ENCODE results near the gene RPTOR.

The RPTOR gene

DNA sequence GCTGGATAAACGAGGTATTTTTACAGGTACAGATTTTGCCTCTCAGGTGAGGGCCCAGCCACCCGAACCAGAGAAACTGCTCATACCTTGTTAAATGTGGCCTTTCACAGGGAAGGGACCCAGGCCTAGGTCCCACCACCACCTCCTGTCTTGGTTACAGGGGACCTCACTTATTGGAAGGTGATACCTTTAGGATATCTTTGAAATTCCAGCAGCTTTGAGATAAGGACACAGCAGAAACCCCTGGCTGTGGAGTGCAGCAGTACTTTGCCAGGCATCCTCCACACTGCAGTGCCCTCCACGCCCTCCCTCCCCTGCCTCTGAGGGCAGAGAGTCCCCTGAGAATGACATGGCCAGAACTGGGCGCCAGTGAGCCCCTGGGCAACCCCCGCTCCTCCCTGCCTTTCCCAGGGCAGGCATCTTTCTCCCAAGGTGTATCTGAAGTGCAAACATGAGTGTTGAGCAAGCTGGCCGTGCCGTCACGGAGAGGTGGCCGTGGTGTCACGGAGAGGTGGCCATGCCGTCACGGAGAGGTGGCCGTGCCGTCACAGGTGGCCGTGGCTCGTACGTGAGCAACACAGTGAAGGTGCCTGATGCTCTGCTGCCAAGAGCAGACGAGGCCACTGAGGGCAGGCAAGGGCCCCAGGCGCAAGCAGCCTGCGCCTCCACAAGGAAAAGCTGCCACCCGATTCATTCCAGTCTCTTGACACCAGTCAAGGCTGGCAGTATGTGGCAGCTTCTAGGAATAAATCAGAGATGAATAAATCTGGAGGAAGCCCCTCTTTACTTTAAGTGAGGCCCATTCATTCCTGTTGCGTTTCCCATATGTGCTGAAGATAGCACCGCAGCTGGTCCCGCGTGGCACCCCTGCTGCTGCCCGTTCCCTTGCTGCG, 312.5 kb downstream of the RPTOR start:
- Histone ChIP-seq H3K9ac (ENCODE audit: low read depth, low read length, poor library complexity) (peak overlapping the region; percentile 77), H3K79me1 (ENCODE audit: low read depth, low read length) (no peaks in the 10 kb centered on the region), H3K4me2 (ENCODE audit: insufficient read depth, low read length, poor library complexity, severe bottlenecking) (no peak overlapping the region), H2BK15ac (ENCODE audit: low read length) (peak overlapping the region; percentile 49), H3K27me3 (ENCODE audit: control insufficient read depth in 3 of 3, insufficient read depth in 3 of 3, low read depth in 1 of 3, low read length in 3 of 3) (no peaks in the 10 kb centered on the region), H2AFZ (ENCODE audit: low read length) (no peak overlapping the region), H3K27ac (replicated peaks; ENCODE audit: low read length) (no peak overlapping the region), H3K36me3 (replicated peaks in 1 of 2; ENCODE audit: control insufficient read depth in 2 of 2, insufficient read depth in 2 of 2, low read length in 2 of 2) (peaks cover 3 to 38% of the 10 kb centered on the region in 2 donors), H2BK12ac (ENCODE audit: low read length) (no peak overlapping the region), H2BK5ac (ENCODE audit: low read length) (no peak overlapping the region), H3K18ac (ENCODE audit: low read length) (peak overlapping the region; percentile 80), H3K23ac (ENCODE audit: low read depth, low read length, poor library complexity) (peak overlapping the region; percentile 95), H4K8ac (ENCODE audit: low read depth, low read length) (peak overlapping the region; percentile 59), H2BK120ac (ENCODE audit: low read depth, low read length) (peak overlapping the region; percentile 75), H2AK5ac (ENCODE audit: low read depth, low read length) (peak overlapping the region; percentile 80), H3K4ac (ENCODE audit: low read length) (no peak overlapping the region), H3K14ac (ENCODE audit: low read length) (peak overlapping the region; percentile 56), H4K91ac (ENCODE audit: low read depth, low read length, poor library complexity) (peak overlapping the region; percentile 99), H3K9me3 (replicated peaks in 1 of 2; ENCODE audit: control insufficient read depth in 2 of 2, insufficient read depth in 1 of 2, low read depth in 1 of 2, low read length in 2 of 2) (peaks cover 0 to under 1% of the 10 kb centered on the region in 2 donors), H3K4me3 (ENCODE audit: low read length in 2 of 2) (no peak overlapping the region), H3K4me1 (ENCODE audit: control insufficient read depth in 2 of 2, insufficient read depth in 1 of 2, low read depth in 1 of 2, low read length in 2 of 2) (peaks cover 0 to 15% of the 10 kb centered on the region in 2 donors)
- DNase-seq (ENCODE audit: low spot score) = no peak
- no CpG with 5 or more reads among the region's 27 CpGs for WGBS, 2 donors (ENCODE audit: extremely low coverage in 2 of 2, insufficient read length in 2 of 2, insufficient replicate concordance in 1 of 2)

- Histone ChIP-seq H3K9ac (ENCODE audit: low read depth, low read length, poor library complexity) (no peak overlapping the region), H2BK12ac (ENCODE audit: low read length) (no peak overlapping the region), H3K27ac (replicated peaks; ENCODE audit: low read length) (no peak overlapping the region), H3K4me2 (ENCODE audit: insufficient read depth, low read length, poor library complexity, severe bottlenecking) (no peak overlapping the region), H3K14ac (ENCODE audit: low read length) (peak overlapping the region; percentile 56), H2AK5ac (ENCODE audit: low read depth, low read length) (peak overlapping the region; percentile 80), H3K18ac (ENCODE audit: low read length) (no peak overlapping the region), H2BK15ac (ENCODE audit: low read length) (no peak overlapping the region), H3K4me3 (ENCODE audit: low read length in 2 of 2) (no peak overlapping the region), H2AFZ (ENCODE audit: low read length) (no peak overlapping the region), H3K4me1 (ENCODE audit: control insufficient read depth in 2 of 2, insufficient read depth in 1 of 2, low read depth in 1 of 2, low read length in 2 of 2) (peaks cover 0 to 11% of the 10 kb centered on the region in 2 donors), H2BK5ac (ENCODE audit: low read length) (no peak overlapping the region), H3K9me3 (replicated peaks in 1 of 2; ENCODE audit: control insufficient read depth in 2 of 2, insufficient read depth in 1 of 2, low read depth in 1 of 2, low read length in 2 of 2) (peaks cover 0 to 6% of the 10 kb centered on the region in 2 donors), H3K79me1 (ENCODE audit: low read depth, low read length) (no peaks in the 10 kb centered on the region), H3K36me3 (replicated peaks in 1 of 2; ENCODE audit: control insufficient read depth in 2 of 2, insufficient read depth in 2 of 2, low read length in 2 of 2) (peaks cover 3 to 44% of the 10 kb centered on the region in 2 donors), H3K4ac (ENCODE audit: low read length) (no peak overlapping the region), H2BK120ac (ENCODE audit: low read depth, low read length) (peak overlapping the region; percentile 61), H3K23ac (ENCODE audit: low read depth, low read length, poor library complexity) (peak overlapping the region; percentile 93), H3K27me3 (ENCODE audit: control insufficient read depth in 3 of 3, insufficient read depth in 3 of 3, low read depth in 1 of 3, low read length in 3 of 3) (no peaks in the 10 kb centered on the region), H4K8ac (ENCODE audit: low read depth, low read length) (no peak overlapping the region), H4K91ac (ENCODE audit: low read depth, low read length, poor library complexity) (no peak overlapping the region)
- WGBS, 2 donors (ENCODE audit: extremely low coverage in 2 of 2, insufficient read length in 2 of 2, insufficient replicate concordance in 1 of 2) = no CpG with 5 or more reads among the region's 25 CpGs
- DNase-seq (ENCODE audit: low spot score) = no peak
These were observed 313.1 kb downstream of the RPTOR start for GRCh38 chr17:80857756-80858171.

DNA sequence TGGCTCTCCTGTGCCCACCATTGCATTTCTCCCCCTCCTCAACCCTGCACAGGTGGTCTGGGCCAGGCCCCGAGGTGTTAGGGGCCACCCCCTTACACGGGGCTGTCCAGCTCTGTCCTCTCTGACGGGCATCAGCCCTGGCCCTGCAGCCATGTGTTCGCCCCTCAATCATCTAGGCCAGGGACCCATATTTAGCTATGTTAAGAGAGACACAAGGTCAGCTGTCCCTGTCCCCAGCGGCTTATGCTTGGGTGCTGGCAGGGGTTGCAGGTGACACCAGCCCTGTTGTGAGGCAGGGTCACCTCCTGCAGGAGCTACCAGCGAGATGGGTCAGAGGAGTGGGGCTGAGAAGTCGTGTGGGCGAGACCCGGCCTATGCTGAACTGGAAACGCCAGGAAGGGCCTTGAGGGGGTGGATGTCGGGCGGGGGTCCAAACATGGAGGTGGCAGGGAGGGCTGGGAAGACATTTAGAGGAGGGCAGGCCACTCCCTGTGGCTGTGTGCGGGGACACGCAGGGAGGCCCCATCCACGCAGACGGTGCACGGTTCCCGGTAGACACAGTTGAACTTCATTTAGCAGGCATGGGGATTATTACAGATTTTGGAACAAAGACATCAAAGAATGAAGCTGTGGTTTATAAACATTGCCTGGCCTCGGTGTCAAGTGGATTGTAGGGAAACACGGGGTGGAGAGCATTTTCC, 313.8 kb downstream of the RPTOR start:
- Histone ChIP-seq H3K18ac (ENCODE audit: low read length) (peak overlapping the region; percentile 78), H2BK15ac (ENCODE audit: low read length) (no peak overlapping the region), H2AFZ (ENCODE audit: low read length) (no peak overlapping the region), H3K27me3 (ENCODE audit: control insufficient read depth in 3 of 3, insufficient read depth in 3 of 3, low read depth in 1 of 3, low read length in 3 of 3) (no peaks in the 10 kb centered on the region), H3K4me3 (ENCODE audit: low read length in 2 of 2) (no peak overlapping the region), H2AK5ac (ENCODE audit: low read depth, low read length) (no peak overlapping the region), H3K4me2 (ENCODE audit: insufficient read depth, low read length, poor library complexity, severe bottlenecking) (no peak overlapping the region), H2BK12ac (ENCODE audit: low read length) (no peak overlapping the region), H3K36me3 (replicated peaks in 1 of 2; ENCODE audit: control insufficient read depth in 2 of 2, insufficient read depth in 2 of 2, low read length in 2 of 2) (peaks cover 6 to 48% of the 10 kb centered on the region in 2 donors), H2BK120ac (ENCODE audit: low read depth, low read length) (no peak overlapping the region), H4K91ac (ENCODE audit: low read depth, low read length, poor library complexity) (no peak overlapping the region), H2BK5ac (ENCODE audit: low read length) (no peak overlapping the region), H3K27ac (replicated peaks; ENCODE audit: low read length) (no peak overlapping the region), H3K9me3 (replicated peaks in 1 of 2; ENCODE audit: control insufficient read depth in 2 of 2, insufficient read depth in 1 of 2, low read depth in 1 of 2, low read length in 2 of 2) (peaks cover 4 to 6% of the 10 kb centered on the region in 2 donors), H3K23ac (ENCODE audit: low read depth, low read length, poor library complexity) (peak overlapping the region; percentile 93), H3K4ac (ENCODE audit: low read length) (no peak overlapping the region), H3K9ac (ENCODE audit: low read depth, low read length, poor library complexity) (no peak overlapping the region), H3K79me1 (ENCODE audit: low read depth, low read length) (no peaks in the 10 kb centered on the region), H3K14ac (ENCODE audit: low read length) (no peak overlapping the region), H3K4me1 (ENCODE audit: control insufficient read depth in 2 of 2, insufficient read depth in 1 of 2, low read depth in 1 of 2, low read length in 2 of 2) (peaks cover 0 to 8% of the 10 kb centered on the region in 2 donors), H4K8ac (ENCODE audit: low read depth, low read length) (no peak overlapping the region)
- no peak for DNase-seq (ENCODE audit: low spot score)
- WGBS, 2 donors (ENCODE audit: extremely low coverage in 2 of 2, insufficient read length in 2 of 2, insufficient replicate concordance in 1 of 2) = no CpG with 5 or more reads among the region's 20 CpGs

Measured in neuronal stem cell (in vitro differentiated cells).